CD8-positive, alpha-beta memory T cell (primary cell): ENCODE measurements around the gene CPEB4. TPM values are rescaled to one million over a fixed set of nuclear protein-coding genes. Genes with fewer than 3 reads are reported as not detected.

Source experiments
- CTCF ChIA-PET: fragments of 350-600 bp; sonication (Branson Sonifier 250); formaldehyde crosslinking; loops from one replicate; lab custom pipeline; 2021; ENCODE audit warnings: antibody characterized with exemption; lab: Charles Lee
- POLR2A ChIA-PET: fragments of 350-600 bp; sonication (Branson Sonifier 250); formaldehyde crosslinking; loops from one replicate; lab custom pipeline; 2021; ENCODE audit warnings: antibody characterized with exemption; lab: Charles Lee
- DNase-seq, 5 donors: peaks; one replicate each; pipeline versions ENCODE4 v3.0.0 to v3.0.0-alpha.2; 2020 to 2022; ENCODE audit warnings: mixed read lengths in 1 of 5
- H3K27ac ChIP-seq: one replicate; pipeline ENCODE4 v1.7.0; 2013; ENCODE audit warnings: low read depth, mild to moderate bottlenecking, low read length, moderate library complexity
- H3K27me3 ChIP-seq: 2 replicates; pipeline ENCODE4 v1.7.0; 2013; ENCODE audit warnings: low read length, mild to moderate bottlenecking; ENCODE audit not compliant: insufficient read depth, poor library complexity, severe bottlenecking
- H3K36me3 ChIP-seq: 2 replicates; pipeline ENCODE4 v1.7.0; 2013; ENCODE audit warnings: mild to moderate bottlenecking, low read length, moderate library complexity; ENCODE audit not compliant: insufficient read depth
- H3K4me1 ChIP-seq: 2 replicates; pipeline ENCODE4 v1.7.0; 2013; ENCODE audit warnings: mild to moderate bottlenecking, low read length, moderate library complexity; ENCODE audit not compliant: insufficient read depth
- H3K4me3 ChIP-seq: 2 replicates; pipeline ENCODE4 v1.7.0; 2013; ENCODE audit warnings: mild to moderate bottlenecking, low read length
- H3K9me3 ChIP-seq: 2 replicates; pipeline ENCODE4 v1.7.0; 2013; ENCODE audit warnings: mild to moderate bottlenecking, low read length
- H3K27ac Mint-ChIP-seq, 8 donors: one replicate each; pipeline ENCODE4 v1.8.0; 2020 to 2021; ENCODE audit warnings: mixed read lengths in 8 of 8, mild to moderate bottlenecking in 6 of 8, inconsistent platforms in 3 of 8, moderate library complexity in 3 of 8
- H3K27me3 Mint-ChIP-seq, 2 donors: one replicate each; pipeline ENCODE4 v1.8.0; 2020 to 2021; ENCODE audit warnings: mixed read lengths in 2 of 2, mild to moderate bottlenecking in 1 of 2, moderate library complexity in 1 of 2
- H3K36me3 Mint-ChIP-seq, 3 donors: one replicate each; pipeline ENCODE4 v1.8.0; 2020 to 2021; ENCODE audit warnings: mixed read lengths in 3 of 3, inconsistent platforms in 1 of 3, mild to moderate bottlenecking in 1 of 3
- H3K4me1 Mint-ChIP-seq, 3 donors: one replicate each; pipeline ENCODE4 v1.8.0; 2020 to 2021; ENCODE audit warnings: mixed read lengths in 3 of 3, inconsistent platforms in 1 of 3, mild to moderate bottlenecking in 1 of 3
- H3K4me3 Mint-ChIP-seq, 7 donors: one replicate each; pipeline ENCODE4 v1.8.0; 2020 to 2021; ENCODE audit warnings: mixed read lengths in 7 of 7, mild to moderate bottlenecking in 6 of 7, moderate library complexity in 4 of 7, inconsistent platforms in 2 of 7
- H3K9me3 Mint-ChIP-seq, 5 donors: one replicate each; pipeline ENCODE4 v1.8.0; 2020 to 2022; ENCODE audit warnings: mixed read lengths in 5 of 5, mild to moderate bottlenecking in 3 of 5, moderate library complexity in 2 of 5, inconsistent platforms in 1 of 5
- polyA plus RNA-seq: library from polyadenylated mRNA; unstranded; fragments of 300-500 nt; fragmentation: Illumina TruSeq; gene quantifications from one replicate; pipeline ENCODE4 v1.2.3, GENCODE V29; 2021
- total RNA-seq, 2 experiments: library from RNA; stranded (reverse); gene quantifications; one replicate each; pipeline ENCODE4 v1.2.3, GENCODE V29; 2021

The CPEB4 gene
- total and polyA plus RNA-seq, 3 experiments from 2014 or later: 4.4 to 18.7 (median 17.2) TPM

DNA sequence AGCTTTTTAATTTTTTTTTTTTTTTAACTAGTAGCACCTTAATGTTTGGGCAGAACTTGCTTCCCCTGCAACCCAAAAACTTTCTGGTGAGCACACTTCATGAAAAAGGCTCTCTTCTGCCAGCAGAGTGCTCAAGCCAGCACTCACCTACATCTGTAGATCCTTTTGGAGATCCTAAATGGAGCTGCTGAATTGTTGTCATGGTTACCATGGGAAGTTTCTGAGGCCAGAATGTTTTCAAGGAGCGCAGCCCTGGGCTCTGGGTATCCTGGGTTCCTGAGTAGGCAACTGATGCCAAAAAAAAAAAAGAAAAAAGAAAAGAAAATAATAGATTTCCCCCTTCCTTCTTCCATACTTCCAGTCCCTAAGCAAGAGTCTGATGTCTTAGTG is 3.1 kb upstream of the CPEB4 start:
- Histone ChIP-seq H3K36me3 (no peaks in the 10 kb centered on the region), H3K4me3 (no peak overlapping the region)
- CTCF ChIA-PET: interaction anchor here (1.2 to 2.1 kb wide), 6 partner anchors 17 to 269 kb away, joined by 3 to 7 read pairs (median 4); no protein-coding TSS in a partner anchor

DNA sequence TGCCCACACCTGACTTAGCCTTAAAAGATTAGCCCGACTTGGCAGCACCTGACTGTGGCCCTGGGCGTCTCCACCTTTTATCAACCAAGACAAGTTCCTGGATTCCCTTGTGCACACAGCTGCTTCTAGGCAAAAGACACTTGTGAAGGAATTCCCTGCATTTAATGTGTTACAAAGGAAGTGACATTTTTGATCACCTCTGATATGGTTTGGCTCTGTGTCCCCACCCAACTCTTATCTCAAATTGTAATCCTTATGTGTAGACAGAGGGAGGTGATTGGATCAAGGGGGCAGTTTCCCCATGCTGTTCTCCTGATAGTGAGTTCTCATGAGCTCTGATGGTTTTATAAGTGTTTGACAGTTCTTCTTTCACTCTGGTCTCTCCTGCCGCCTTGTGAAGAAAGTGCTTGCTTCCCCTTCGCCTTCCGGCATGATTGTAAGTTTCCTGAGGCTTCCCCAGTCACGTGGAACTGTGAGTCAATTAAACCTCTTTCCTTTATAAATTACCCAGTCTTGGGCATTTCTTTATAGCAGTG is 2.6 kb upstream of the CPEB4 start:
- Histone ChIP-seq H3K9me3 (no peaks in the 10 kb centered on the region), H3K27ac (no peak overlapping the region), H3K4me3 (no peak overlapping the region), H3K27me3 (no peaks in the 10 kb centered on the region), H3K4me1 (peaks cover 51% of the 10 kb centered on the region), H3K36me3 (no peaks in the 10 kb centered on the region)
- peak overlapping the region; percentile 29 to 97 (median 56) for H3K4me3 Mint-ChIP-seq
- H3K9me3 Mint-ChIP-seq: no peaks in the 10 kb centered on the region
- peaks cover 4 to 8% (median 5%) of the 10 kb centered on the region in 3 donors for H3K36me3 Mint-ChIP-seq
- CTCF ChIA-PET: interaction anchor here (0.9 to 2.1 kb wide), 7 partner anchors 17 to 270 kb away, joined by 3 to 6 read pairs (median 4); no protein-coding TSS in a partner anchor
- no peak for DNase-seq
- peaks cover 56 to 70% (median 68%) of the 10 kb centered on the region in 3 donors for H3K4me1 Mint-ChIP-seq
- POLR2A ChIA-PET: interaction anchor here (0.9 kb wide), 2 partner anchors 32 to 270 kb away, joined by 3 to 4 read pairs; partner anchors contain the start of gene BOD1
- no peaks in the 10 kb centered on the region for H3K27me3 Mint-ChIP-seq
- H3K27ac Mint-ChIP-seq: peak overlapping the region in 7 of 8 donors; percentile 35 to 98 (median 69)

More for the DNA sequence above, 3.1 kb upstream of the CPEB4 start:
- H3K9me3 ChIP-seq: no peaks in the 10 kb centered on the region
- H3K4me1 ChIP-seq: peaks cover 46% of the 10 kb centered on the region
- no peak for DNase-seq
- peaks cover 52 to 65% (median 63%) of the 10 kb centered on the region in 3 donors for H3K4me1 Mint-ChIP-seq
- H3K27ac ChIP-seq: no peak overlapping the region
- no peaks in the 10 kb centered on the region for H3K27me3 Mint-ChIP-seq
- H3K27ac Mint-ChIP-seq: peak overlapping the region in 7 of 8 donors; percentile 35 to 98 (median 69)
- H3K4me3 Mint-ChIP-seq: peak overlapping the region; percentile 33 to 77 (median 59)
- H3K36me3 Mint-ChIP-seq: peaks cover 2 to 6% (median 5%) of the 10 kb centered on the region in 3 donors
- no peaks in the 10 kb centered on the region for H3K27me3 ChIP-seq
- POLR2A ChIA-PET: interaction anchor here (0.7 to 0.9 kb wide), 3 partner anchors 33 to 1125 kb away, joined by 3 to 5 read pairs (median 4); partner anchors contain the start of gene BOD1
- H3K9me3 Mint-ChIP-seq: no peaks in the 10 kb centered on the region

DNA sequence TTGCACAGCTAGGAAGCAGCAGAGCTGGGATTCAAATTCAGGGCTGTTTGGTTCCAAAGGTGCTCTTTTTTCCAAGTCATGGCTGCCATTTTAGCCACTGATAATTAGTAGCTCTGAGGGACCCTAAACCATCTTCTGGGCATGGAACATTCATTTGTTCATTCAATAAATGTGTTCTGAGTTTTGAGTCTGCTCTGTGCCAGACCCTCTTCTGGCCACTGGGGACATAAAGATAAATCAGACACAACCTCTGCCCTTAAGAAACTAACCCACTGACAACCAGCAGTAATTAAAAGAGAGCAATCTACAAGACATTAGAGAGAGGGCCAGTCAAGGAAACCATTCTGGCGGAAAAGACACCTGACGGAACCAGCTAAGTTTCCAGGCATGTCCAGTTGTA is 2.0 kb upstream of the CPEB4 start:
- Histone ChIP-seq H3K27me3 (no peaks in the 10 kb centered on the region), H3K36me3 (no peaks in the 10 kb centered on the region), H3K27ac (no peak overlapping the region), H3K4me3 (no peak overlapping the region), H3K9me3 (no peaks in the 10 kb centered on the region), H3K4me1 (peaks cover 55% of the 10 kb centered on the region)
- ChIA-PET POLR2A (no interaction called here), CTCF (interaction anchor here (0.9 to 2.0 kb wide), 4 partner anchors 29 to 270 kb away, joined by 3 to 4 read pairs (median 4); no protein-coding TSS in a partner anchor)
- peaks cover 5 to 12% (median 8%) of the 10 kb centered on the region in 3 donors for H3K36me3 Mint-ChIP-seq
- no peak for DNase-seq
- H3K4me1 Mint-ChIP-seq: peaks cover 61 to 76% (median 74%) of the 10 kb centered on the region in 3 donors
- no peaks in the 10 kb centered on the region for H3K27me3 Mint-ChIP-seq
- peak overlapping the region in 3 of 7 donors; percentile 33 to 97 (median 63) for H3K4me3 Mint-ChIP-seq
- no peaks in the 10 kb centered on the region for H3K9me3 Mint-ChIP-seq
- H3K27ac Mint-ChIP-seq: peak overlapping the region in 5 of 8 donors; percentile 0 to 58 (median 44)

DNA sequence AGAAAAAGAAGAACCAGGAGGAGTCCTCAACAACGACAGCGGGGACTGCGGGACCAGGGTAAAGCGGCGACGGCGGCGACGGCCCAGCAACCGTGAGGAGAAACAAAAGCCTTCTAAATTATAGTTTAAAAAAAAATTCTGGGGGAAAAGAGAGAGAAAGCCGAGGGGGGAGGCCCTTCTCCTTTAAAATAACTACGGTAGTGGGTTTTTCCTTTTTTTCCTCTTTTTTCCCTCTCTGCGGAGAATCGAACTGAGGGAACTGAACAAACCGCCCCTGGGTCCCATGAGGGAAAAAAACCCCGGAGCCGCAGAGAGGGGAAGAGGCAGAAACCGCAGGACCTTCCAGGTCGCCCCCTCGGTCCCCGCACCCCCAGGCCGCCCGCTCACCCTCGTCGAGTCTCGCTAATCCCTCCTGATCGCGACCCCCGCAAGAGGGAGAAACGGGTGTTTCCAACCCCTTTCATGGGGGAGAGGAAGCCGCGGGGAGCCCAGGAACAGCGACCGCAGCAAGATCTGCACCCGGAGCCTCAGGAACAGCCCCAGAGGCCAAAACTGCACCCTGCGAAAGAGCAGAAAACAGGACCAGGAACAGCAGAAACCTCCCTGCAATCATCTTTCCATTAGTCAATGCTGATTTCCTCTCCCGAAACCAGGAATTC is 453 bp downstream of the CPEB4 start:
- Histone ChIP-seq H3K36me3 (no peaks in the 10 kb centered on the region), H3K27me3 (no peaks in the 10 kb centered on the region), H3K4me1 (peaks cover 69% of the 10 kb centered on the region), H3K4me3 (peak overlapping the region; percentile 81), H3K9me3 (no peaks in the 10 kb centered on the region), H3K27ac (peak overlapping the region; percentile 80)
- Mint-ChIP-seq H3K27ac (peak overlapping the region; percentile 81 to 100 (median 99)), H3K4me1 (peaks cover 80 to 97% (median 93%) of the 10 kb centered on the region in 3 donors), H3K27me3 (no peaks in the 10 kb centered on the region), H3K9me3 (no peaks in the 10 kb centered on the region), H3K36me3 (peaks cover 0 to 13% (median 8%) of the 10 kb centered on the region in 3 donors), H3K4me3 (peak overlapping the region; percentile 95 to 100 (median 98))
- DNase-seq: peak in 2 of 5 donors; percentile 12 to 18
- ChIA-PET POLR2A (interaction anchor here (1.0 to 1.7 kb wide), 4 partner anchors 29 to 1882 kb away, joined by 3 to 25 read pairs (median 10); partner anchors contain the start of genes BOD1 and FBXW11), CTCF (interaction anchor here (0.6 to 2.7 kb wide), 8 partner anchors 28 to 273 kb away, joined by 3 to 11 read pairs (median 5); partner anchors contain the start of gene BOD1)

DNA sequence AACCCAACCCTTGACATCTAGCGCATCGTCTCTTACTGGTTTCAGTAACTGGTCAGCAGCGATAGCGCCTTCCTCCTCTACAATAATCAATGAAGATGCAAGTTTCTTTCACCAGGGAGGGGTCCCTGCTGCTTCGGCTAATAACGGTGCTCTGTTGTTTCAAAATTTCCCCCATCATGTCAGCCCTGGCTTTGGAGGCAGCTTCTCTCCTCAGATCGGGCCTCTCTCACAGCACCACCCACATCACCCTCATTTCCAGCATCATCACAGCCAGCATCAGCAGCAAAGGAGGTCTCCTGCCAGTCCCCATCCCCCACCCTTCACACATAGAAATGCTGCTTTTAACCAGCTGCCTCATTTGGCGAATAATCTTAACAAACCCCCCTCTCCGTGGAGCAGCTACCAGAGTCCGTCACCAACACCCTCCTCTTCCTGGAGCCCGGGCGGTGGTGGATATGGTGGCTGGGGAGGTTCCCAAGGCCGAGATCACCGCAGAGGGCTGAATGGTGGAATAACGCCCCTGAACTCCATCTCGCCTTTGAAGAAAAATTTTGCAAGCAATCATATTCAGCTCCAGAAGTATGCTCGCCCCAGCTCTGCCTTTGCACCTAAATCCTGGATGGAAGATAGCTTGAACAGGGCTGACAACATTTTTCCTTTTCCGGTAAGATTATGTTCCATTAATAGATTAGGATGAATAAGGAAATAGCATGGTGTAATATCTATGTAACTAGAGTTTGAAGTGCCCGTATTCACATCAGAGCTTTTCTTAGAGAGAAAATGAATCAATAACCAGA is 2.2 kb downstream of the CPEB4 start:
- H3K4me3 Mint-ChIP-seq: peak overlapping the region; percentile 95 to 100 (median 98)
- CTCF ChIA-PET: interaction anchor here (0.8 to 2.7 kb wide), 4 partner anchors 8 to 275 kb away, joined by 3 to 11 read pairs (median 5); no protein-coding TSS in a partner anchor
- H3K36me3 Mint-ChIP-seq: peaks cover 0 to 14% (median 11%) of the 10 kb centered on the region in 3 donors
- H3K9me3 ChIP-seq: no peaks in the 10 kb centered on the region
- peak overlapping the region; percentile 25 for H3K4me3 ChIP-seq
- H3K27me3 ChIP-seq: no peaks in the 10 kb centered on the region
- H3K27me3 Mint-ChIP-seq: no peaks in the 10 kb centered on the region
- POLR2A ChIA-PET: interaction anchor here (0.6 to 1.4 kb wide), 2 partner anchors 23 to 28 kb away, joined by 3 to 5 read pairs; no protein-coding TSS in a partner anchor
- H3K27ac ChIP-seq: peak overlapping the region; percentile 45
- no peaks in the 10 kb centered on the region for H3K9me3 Mint-ChIP-seq
- H3K4me1 Mint-ChIP-seq: peaks cover 70 to 91% (median 91%) of the 10 kb centered on the region in 3 donors
- peak overlapping the region in 1 of 8 donors; percentile 87 for H3K27ac Mint-ChIP-seq
- no peaks in the 10 kb centered on the region for H3K36me3 ChIP-seq
- DNase-seq: no peak
- H3K4me1 ChIP-seq: peaks cover 52% of the 10 kb centered on the region

DNA sequence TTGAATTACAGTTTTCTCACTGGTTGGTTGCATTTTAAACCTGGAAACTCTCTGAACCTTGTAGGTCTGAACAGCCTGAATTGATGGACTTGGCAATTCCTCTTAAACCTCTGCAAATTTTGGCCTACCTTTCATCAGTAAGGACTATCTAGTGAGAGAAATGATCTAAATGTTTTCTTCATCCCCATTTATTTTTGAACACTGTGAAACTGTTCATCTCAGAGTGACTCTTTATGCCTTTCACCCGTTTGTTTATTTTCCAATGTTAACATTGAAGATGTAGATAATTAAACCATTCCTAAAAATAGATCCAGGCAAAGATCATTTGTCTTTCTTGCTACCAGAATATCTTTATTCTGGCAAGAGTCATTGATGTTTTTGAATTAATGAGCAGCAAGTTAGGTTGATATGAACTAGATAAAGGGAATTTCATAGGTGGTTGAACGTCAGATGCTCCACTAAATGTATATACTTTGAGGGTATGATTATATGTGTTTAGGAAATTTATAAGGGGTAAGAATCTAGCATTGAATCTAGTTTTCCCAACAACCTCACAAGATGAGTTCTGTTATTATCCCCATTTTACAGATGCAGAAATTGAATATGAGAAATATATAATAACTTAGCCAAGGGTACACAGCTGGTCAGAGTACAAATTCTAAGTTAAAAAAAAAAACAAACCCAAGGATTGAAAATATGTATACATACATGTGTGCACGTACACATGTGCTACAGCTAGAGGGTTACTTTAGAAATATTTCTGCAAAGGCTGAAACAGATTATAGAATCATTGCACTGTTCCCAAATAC is 3.4 kb downstream of the CPEB4 start:
- Histone ChIP-seq H3K36me3 (no peaks in the 10 kb centered on the region), H3K27me3 (no peaks in the 10 kb centered on the region), H3K9me3 (no peaks in the 10 kb centered on the region), H3K27ac (peak overlapping the region; percentile 13), H3K4me1 (peaks cover 41% of the 10 kb centered on the region), H3K4me3 (peak overlapping the region; percentile 27)
- no peak for DNase-seq
- peak overlapping the region in 2 of 8 donors; percentile 8 to 38 for H3K27ac Mint-ChIP-seq
- peaks cover 62 to 87% (median 86%) of the 10 kb centered on the region in 3 donors for H3K4me1 Mint-ChIP-seq
- peak overlapping the region; percentile 65 to 100 (median 78) for H3K4me3 Mint-ChIP-seq
- POLR2A ChIA-PET: no interaction called here
- no peaks in the 10 kb centered on the region for H3K9me3 Mint-ChIP-seq
- H3K27me3 Mint-ChIP-seq: no peaks in the 10 kb centered on the region
- peaks cover 0 to 14% (median 11%) of the 10 kb centered on the region in 3 donors for H3K36me3 Mint-ChIP-seq
- CTCF ChIA-PET: interaction anchor here (2.4 to 2.7 kb wide), 2 partner anchors 81 to 276 kb away, joined by 7 to 11 read pairs; no protein-coding TSS in a partner anchor

DNA sequence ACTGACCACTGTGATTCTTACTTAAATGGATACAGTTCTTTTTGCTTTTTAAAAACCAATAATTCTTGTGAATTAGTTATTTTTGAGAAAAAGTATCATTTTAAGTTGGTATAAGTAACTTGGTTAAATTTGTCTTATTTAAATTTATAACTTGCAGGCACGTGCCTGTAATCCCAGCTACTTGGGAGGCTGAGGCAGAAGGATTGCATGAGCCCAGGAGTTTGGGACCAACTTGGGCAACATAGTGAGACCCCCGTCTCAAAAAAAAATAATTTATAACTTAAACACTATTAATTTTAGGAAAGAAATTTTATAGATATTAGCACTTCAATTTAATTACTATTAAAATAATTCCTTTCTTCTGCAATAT is 5.0 kb downstream of the CPEB4 start:
- Mint-ChIP-seq H3K27ac (no peak overlapping the region), H3K36me3 (peaks cover 0 to 11% (median 10%) of the 10 kb centered on the region in 3 donors), H3K4me1 (peaks cover 51 to 74% (median 73%) of the 10 kb centered on the region in 3 donors), H3K9me3 (no peaks in the 10 kb centered on the region), H3K4me3 (peak overlapping the region in 2 of 7 donors; percentile 44 to 64), H3K27me3 (no peaks in the 10 kb centered on the region)
- no peaks in the 10 kb centered on the region for H3K36me3 ChIP-seq
- H3K4me1 ChIP-seq: peaks cover 33% of the 10 kb centered on the region
- H3K27ac ChIP-seq: no peak overlapping the region
- CTCF ChIA-PET: no interaction called here
- no peaks in the 10 kb centered on the region for H3K27me3 ChIP-seq
- no peaks in the 10 kb centered on the region for H3K9me3 ChIP-seq
- POLR2A ChIA-PET: no interaction called here
- H3K4me3 ChIP-seq: no peak overlapping the region
- DNase-seq: no peak
